Keratinocyte (primary cell): ENCODE data around the gene PTPRT. TPM values are rescaled to one million over a fixed set of nuclear protein-coding genes. Genes with fewer than 3 reads are reported as not detected.

ENCODE experiments used
- DNase-seq: peaks from one replicate; pipeline ENCODE4 v3.0.0-alpha.2; 2011; ENCODE audit warnings: low read depth, missing footprints, low spot score
- FAIRE-seq: peaks from 2 replicates; lab custom pipeline; 2011; peaks lifted over from hg19 to GRCh38; lab: Jason Lieb, UNC
- H2AFZ ChIP-seq: 2 replicates; pipeline ENCODE4 v1.6.0; 2012; ENCODE audit warnings: low read length, control low read depth, inconsistent platforms; ENCODE audit not compliant: control insufficient read depth
- H3K27ac ChIP-seq: 2 replicates; pipeline ENCODE4 v1.5.1; 2011; ENCODE audit warnings: low read length; ENCODE audit not compliant: control insufficient read depth, insufficient read depth
- H3K27me3 ChIP-seq: 3 replicates; pipeline ENCODE4 v1.6.0; 2011; ENCODE audit warnings: low read length; ENCODE audit not compliant: control insufficient read depth, insufficient read depth; ENCODE audit errors: extremely low read depth
- H3K36me3 ChIP-seq, 2 experiments: 2 replicates in 1 of 2; 3 replicates in 1 of 2; pipeline ENCODE4 v1.5.1; 2011; ENCODE audit warnings: low read length in 2 of 2, mild to moderate bottlenecking in 1 of 2; ENCODE audit not compliant: control insufficient read depth in 2 of 2, insufficient read depth in 2 of 2; ENCODE audit errors: extremely low read depth in 1 of 2
- H3K4me1 ChIP-seq: 3 replicates; pipeline ENCODE4 v1.5.1; 2011; ENCODE audit warnings: low read length; ENCODE audit not compliant: control insufficient read depth, insufficient read depth; ENCODE audit errors: extremely low read depth
- H3K4me2 ChIP-seq: 3 replicates; pipeline ENCODE4 v1.6.0; 2011; ENCODE audit warnings: low read depth, low read length; ENCODE audit not compliant: control insufficient read depth, insufficient read depth; ENCODE audit errors: extremely low read depth
- H3K4me3 ChIP-seq, 3 experiments: fragments of 200-600 bp in 1 of 3; sonication (generic) in 1 of 3; 2 replicates in 2 of 3; 3 replicates in 1 of 3; pipeline ENCODE4 v1.5.1; 2011 to 2016; ENCODE audit warnings: low read length in 3 of 3, mild to moderate bottlenecking in 3 of 3, control low read depth in 2 of 3, inconsistent platforms in 1 of 3, low read depth in 1 of 3, mixed read lengths in 1 of 3, mixed run types in 1 of 3, moderate library complexity in 1 of 3; ENCODE audit not compliant: control insufficient read depth in 2 of 3, insufficient read depth in 2 of 3; ENCODE audit errors: extremely low read depth in 1 of 3
- H3K79me2 ChIP-seq: 2 replicates; pipeline ENCODE4 v1.6.0; 2012; ENCODE audit warnings: low read length; ENCODE audit not compliant: control insufficient read depth, insufficient read depth
- H3K9ac ChIP-seq: 3 replicates; pipeline ENCODE4 v1.6.0; 2011; ENCODE audit warnings: low read length; ENCODE audit not compliant: control insufficient read depth, insufficient read depth; ENCODE audit errors: extremely low read depth
- H3K9me1 ChIP-seq: 3 replicates; pipeline ENCODE4 v1.6.0; 2011; ENCODE audit warnings: low read length; ENCODE audit not compliant: control insufficient read depth, insufficient read depth; ENCODE audit errors: extremely low read depth
- H3K9me3 ChIP-seq: 2 replicates; pipeline ENCODE4 v1.5.1; 2012; ENCODE audit warnings: low read depth, low read length; ENCODE audit not compliant: control insufficient read depth
- H4K20me1 ChIP-seq: 3 replicates; pipeline ENCODE4 v1.6.0; 2011; ENCODE audit warnings: low read length; ENCODE audit not compliant: control insufficient read depth, insufficient read depth; ENCODE audit errors: extremely low read depth
- EZH2 ChIP-seq: IDR thresholded peaks from one replicate; pipeline ENCODE4 v1.6.1; 2012; ENCODE audit warnings: inconsistent platforms, mild to moderate bottlenecking, low read length, moderate library complexity
- dilution Hi-C: fragments of 300-500 bp; cut with MboI; formaldehyde crosslinking; loops from one replicate; pipeline ENCODE4 v1.7.0; 2020; ENCODE audit warnings: low sequenced_read_pairs; ENCODE audit not compliant: extremely low pct_ligation_motif_present
- polyA plus RNA-seq, 5 experiments: library from polyadenylated mRNA; depleted of rRNA in 3 of 5; stranded (reverse) in 3 of 5; stranded (forward) in 1 of 5; unstranded in 1 of 5; fragments of >200 nt; gene quantifications; 1 replicate in 1 of 5; 2 replicates in 3 of 5; 3 replicates in 1 of 5; pipeline versions ENCODE4 v1.2.1 to v1.2.3, GENCODE V29; 2011 to 2012; ENCODE audit warnings: missing spikeins in 2 of 5, low read depth in 1 of 5, low replicate concordance in 1 of 5
- TF ChIP-seq, protein P1 (sequence below), 3 experiments: IDR thresholded peaks in 1 of 3; conservative IDR thresholded peaks in 1 of 3; optimal IDR thresholded peaks in 1 of 3; 2 replicates in 2 of 3; 3 replicates in 1 of 3; pipeline versions ENCODE3 to v1.5.1; 2011; ENCODE audit warnings: low read length in 3 of 3, mild to moderate bottlenecking in 3 of 3, moderate library complexity in 2 of 3, control low read depth in 1 of 3, inconsistent platforms in 1 of 3; ENCODE audit not compliant: insufficient read depth in 2 of 3; ENCODE audit errors: extremely low read depth in 1 of 3

The PTPRT gene
- polyA plus RNA-seq, 1 donor (not counting 4 experiments of a cell fraction or from before 2014, with no cell fraction given) = not detected

DNA sequence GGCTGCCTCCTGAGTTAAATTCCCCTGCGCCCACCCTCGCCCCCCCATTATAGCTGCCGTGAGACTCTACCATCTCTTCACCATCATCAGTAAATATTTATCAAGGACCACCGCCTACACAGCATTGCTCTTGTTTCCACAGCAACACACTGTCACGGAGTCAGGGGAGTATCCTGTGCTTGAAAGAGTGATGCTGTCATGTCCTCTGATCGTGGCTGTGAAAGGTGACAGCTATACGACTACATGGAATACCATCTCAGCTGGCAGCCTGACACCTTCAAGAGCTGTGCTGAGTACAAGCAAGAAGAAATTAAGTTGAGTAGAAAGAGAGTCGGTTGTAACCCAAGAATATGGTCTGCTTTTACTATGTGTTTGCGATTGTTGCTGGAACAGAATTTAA, 3.4 kb downstream of the PTPRT start:
- FAIRE-seq = no peak
- H3K9me3 ChIP-seq = no peaks in the 10 kb centered on the region
- no peak overlapping the region for H3K9ac ChIP-seq
- no peak overlapping the region for H3K27ac ChIP-seq
- H3K36me3 ChIP-seq = no peaks in the 10 kb centered on the region
- dilution Hi-C loops = no loop called here
- peaks cover 30% of the 10 kb centered on the region for H3K27me3 ChIP-seq
- no peaks in the 10 kb centered on the region for H3K9me1 ChIP-seq
- TF ChIP-seq, protein P1, sequence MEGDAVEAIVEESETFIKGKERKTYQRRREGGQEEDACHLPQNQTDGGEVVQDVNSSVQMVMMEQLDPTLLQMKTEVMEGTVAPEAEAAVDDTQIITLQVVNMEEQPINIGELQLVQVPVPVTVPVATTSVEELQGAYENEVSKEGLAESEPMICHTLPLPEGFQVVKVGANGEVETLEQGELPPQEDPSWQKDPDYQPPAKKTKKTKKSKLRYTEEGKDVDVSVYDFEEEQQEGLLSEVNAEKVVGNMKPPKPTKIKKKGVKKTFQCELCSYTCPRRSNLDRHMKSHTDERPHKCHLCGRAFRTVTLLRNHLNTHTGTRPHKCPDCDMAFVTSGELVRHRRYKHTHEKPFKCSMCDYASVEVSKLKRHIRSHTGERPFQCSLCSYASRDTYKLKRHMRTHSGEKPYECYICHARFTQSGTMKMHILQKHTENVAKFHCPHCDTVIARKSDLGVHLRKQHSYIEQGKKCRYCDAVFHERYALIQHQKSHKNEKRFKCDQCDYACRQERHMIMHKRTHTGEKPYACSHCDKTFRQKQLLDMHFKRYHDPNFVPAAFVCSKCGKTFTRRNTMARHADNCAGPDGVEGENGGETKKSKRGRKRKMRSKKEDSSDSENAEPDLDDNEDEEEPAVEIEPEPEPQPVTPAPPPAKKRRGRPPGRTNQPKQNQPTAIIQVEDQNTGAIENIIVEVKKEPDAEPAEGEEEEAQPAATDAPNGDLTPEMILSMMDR (optimal IDR thresholded peaks at IDR 0.05 in 1 of 3, IDR thresholded peaks at IDR 0.05 in 1 of 3, conservative IDR thresholded peaks at IDR 0.05 in 1 of 3; ENCODE audit: extremely low read depth in 1 of 3, insufficient read depth in 2 of 3, low read length in 3 of 3) = no peak
- TF ChIP-seq EZH2 = no peak
- H2AFZ ChIP-seq = no peak overlapping the region
- no peaks in the 10 kb centered on the region for H3K4me1 ChIP-seq
- no peaks in the 10 kb centered on the region for H4K20me1 ChIP-seq
- no peak overlapping the region for H3K4me2 ChIP-seq
- no peak overlapping the region for H3K4me3 ChIP-seq
- DNase-seq = no peak
- H3K79me2 ChIP-seq = no peaks in the 10 kb centered on the region

DNA sequence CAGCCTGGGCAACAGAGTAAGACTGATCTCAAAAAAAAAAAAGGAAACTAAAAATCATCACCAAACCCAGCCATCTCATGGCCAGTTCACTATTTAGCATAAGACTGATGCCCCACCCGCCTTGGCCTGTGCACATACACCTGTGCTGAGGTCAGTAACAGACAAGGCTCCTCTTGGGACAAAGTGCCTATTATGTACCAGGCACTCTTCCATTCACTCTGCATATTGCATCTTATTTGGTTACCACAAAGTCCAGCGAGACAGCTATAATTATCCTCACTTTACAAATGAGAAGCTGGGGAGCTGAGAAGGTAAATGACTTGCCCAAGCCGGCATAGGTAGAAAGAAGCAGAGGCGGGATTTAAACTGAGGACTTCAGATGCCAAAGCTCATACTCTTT, 3.8 kb downstream of the PTPRT start:
- no peaks in the 10 kb centered on the region for H3K9me1 ChIP-seq
- TF ChIP-seq, protein P1 (optimal IDR thresholded peaks at IDR 0.05 in 1 of 3, IDR thresholded peaks at IDR 0.05 in 1 of 3, conservative IDR thresholded peaks at IDR 0.05 in 1 of 3; ENCODE audit: extremely low read depth in 1 of 3, insufficient read depth in 2 of 3, low read length in 3 of 3) = no peak
- no peak for TF ChIP-seq EZH2
- no peak overlapping the region for H3K9ac ChIP-seq
- no peaks in the 10 kb centered on the region for H3K36me3 ChIP-seq
- H3K4me3 ChIP-seq = no peak overlapping the region
- dilution Hi-C loops = no loop called here
- H3K4me1 ChIP-seq = no peaks in the 10 kb centered on the region
- peaks cover 27% of the 10 kb centered on the region for H3K27me3 ChIP-seq
- H4K20me1 ChIP-seq = no peaks in the 10 kb centered on the region
- H3K27ac ChIP-seq = no peak overlapping the region
- no peaks in the 10 kb centered on the region for H3K79me2 ChIP-seq
- no peaks in the 10 kb centered on the region for H3K9me3 ChIP-seq
- FAIRE-seq (no peak), DNase-seq (no peak)
- H3K4me2 ChIP-seq = no peak overlapping the region
- H2AFZ ChIP-seq = no peak overlapping the region
